Stimulated activated CD8-positive, alpha-beta memory T cell treated with anti-CD3 and anti-CD28 coated beads, Interleukin-7, amount 100 ng/mL, for 4 hours (primary cell): ENCODE data around the gene TNIK.
"Not testable (repeated sequence)": the region's sequence is repeated elsewhere in the genome, so short reads cannot be mapped to it uniquely, and the experiment has no call there.

Experiments
- DNase-seq, 2 donors: peaks; one replicate each; pipeline ENCODE4 v3.0.0-alpha.2; 2020; ENCODE audit warnings: low read depth in 2 of 2

The TNIK gene

DNA sequence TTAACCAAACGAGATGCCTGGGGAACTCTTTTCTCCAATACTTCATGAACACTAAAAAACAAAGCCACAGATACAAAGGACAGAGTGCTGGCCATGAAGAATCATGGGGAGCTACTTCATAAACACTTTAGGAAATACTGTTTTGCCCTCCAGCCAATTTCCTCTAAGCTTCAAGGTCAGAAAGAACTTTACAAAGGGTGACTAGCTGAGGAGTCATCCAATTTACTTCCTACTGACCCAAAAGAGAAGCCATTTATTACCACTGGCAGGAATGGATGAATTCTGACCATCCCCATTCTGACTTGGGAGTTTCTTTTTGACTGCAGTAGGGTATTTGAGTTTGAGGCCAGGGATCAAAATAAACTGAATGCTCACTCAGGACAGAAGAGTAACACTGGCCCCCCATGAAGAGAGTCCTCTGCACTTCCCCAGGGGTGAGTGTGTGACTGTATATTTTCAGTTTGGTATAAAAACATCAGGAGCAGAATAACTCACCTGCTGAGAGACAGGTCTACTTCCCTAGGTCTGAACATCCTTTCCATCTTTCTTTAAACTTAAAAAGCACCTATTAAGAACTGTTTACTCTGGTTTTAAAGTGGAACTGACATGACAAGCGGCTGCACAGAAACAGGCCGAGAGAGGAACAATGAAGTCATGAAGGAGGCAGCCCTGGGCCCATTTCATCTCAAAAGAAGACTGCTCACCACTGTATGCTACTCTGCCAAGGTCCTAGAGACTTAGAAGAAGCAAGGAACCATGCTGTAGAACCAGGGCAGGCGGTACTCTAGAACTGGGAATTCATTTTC is 203.6 kb downstream of the TNIK start:
- no peak for DNase-seq

DNA sequence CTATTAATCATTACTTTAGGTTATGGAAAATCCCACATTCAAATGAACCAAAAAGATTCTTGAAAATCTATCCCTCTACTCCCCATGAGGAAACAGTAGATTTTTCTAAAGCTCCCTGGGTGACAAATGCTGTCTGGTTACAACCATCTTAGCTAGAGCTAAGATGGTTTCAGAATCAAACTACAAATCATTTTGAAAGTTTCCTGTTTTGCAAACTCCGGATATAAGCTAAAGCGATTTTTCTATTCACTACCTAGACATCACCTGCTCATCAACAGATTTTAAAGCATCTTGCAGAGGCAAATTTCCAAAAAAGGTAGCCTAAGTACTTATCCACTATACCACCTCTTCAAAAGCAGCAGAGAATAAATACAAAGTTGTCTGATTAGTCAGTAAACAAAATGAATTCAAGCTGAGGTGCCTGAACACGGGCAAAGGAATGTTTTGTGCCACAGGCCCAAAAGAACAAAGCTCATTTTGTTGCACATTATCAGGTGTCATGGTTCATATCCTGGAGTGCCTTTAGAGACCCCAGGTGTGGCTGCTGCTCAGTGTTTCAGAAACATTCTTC is 204.9 kb downstream of the TNIK start:
- no peak for DNase-seq

DNA sequence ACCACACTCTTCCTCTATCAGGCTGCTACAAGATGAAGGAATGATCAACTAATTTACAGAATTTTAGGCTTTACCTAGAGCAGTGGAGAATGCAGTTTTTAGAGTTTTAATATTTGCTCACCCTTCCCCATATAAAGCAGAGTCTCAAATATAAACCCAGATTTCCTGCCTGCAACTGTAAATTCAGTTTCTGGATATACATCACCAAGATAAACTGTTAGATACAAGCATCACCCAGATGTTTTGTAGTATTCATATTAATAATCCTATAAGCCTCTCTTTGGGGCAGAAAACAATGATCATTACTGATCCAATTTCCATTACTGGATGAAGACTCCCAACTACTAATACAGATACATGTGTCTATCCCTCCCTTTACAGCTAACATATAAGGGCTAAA is 205.9 kb downstream of the TNIK start:
- DNase-seq: no peak

DNA sequence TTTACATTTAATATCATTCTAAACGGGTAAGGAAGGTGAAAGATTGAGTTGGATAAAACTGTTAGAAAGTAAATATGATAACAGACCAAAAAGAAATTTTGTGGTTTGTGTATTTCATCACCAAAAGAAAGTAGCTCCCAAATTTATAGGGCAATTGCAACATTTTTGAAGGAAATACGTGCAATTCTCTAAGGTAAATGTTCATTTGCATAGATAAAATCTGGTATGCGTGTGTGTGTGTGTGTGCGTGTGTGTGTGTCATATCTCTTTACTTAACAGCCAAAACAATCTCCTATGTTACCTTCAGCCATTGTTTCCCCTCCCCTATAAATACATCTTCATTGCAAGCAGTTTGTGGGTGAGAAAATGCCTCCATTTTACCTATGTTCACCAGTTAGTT is 208.4 kb downstream of the TNIK start:
- DNase-seq: no peak

DNA sequence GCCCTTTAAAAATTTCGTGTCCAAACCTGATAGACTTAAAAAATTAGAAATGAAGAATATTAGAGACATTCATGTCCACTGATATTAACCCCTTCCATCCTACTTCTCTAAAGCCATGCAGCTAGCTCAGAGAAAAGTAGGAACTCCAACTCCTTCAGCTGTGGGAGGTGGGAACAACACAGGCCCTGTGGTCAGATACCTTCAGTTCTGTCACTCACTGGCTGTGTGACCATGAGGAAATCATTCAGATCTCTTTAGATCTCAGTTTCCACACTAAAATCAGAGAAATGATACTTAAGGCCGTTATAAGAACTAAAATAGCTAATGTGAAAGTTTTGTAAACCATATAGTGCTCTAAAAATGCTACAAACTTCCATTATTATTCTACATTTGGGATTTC is 209.8 kb downstream of the TNIK start:
- no peak for DNase-seq

DNA sequence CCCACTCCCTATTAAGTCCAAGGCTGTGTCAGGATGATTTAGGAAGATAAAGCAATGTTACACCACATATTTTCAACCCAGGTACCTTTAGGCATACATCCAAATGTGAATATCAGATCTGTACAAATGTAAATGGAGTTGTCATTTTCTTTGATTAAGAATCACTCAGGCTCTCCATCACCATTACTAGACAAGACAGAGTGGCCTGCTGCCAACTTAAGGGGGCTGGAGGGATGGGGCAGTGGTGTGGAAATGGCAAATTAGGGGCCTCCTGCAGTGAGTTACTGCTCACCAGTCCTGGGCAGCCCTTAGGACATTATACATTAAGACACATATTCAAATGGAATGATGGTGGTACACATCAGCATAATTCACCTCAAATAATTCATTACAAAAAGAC is 211.0 kb downstream of the TNIK start:
- DNase-seq: no peak

DNA sequence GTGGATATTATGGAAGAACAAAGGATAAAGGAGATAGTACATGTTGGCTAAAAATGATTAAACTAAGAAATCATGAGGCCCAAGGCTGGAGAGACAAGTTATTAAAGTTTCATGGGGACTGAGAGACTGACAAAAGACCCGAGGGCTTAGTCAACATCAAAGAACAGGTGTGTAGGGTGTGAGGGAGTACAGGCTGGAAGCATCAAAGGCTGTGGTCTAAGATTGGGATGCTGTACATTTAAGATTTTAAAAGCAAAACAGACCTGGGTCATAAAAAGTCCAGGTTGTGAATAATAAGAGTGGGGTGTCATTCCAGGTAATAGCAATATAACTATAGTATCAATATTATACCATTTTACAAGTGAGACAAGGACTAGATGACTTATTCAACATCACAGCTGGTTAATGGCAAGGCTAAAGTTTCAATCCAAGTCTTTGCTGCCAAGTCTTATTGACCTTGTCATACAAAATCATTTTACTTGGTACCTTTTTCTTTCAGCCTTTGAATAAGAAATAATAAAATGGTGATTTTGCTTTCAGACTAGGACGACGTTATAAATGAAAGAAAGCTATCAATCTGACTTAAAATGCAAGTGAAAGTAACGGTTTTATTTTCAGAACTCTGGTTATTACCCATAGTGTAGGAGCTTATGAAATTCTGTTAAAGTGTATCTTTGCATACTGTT is 211.6 kb downstream of the TNIK start:
- DNase-seq: no peak

DNA sequence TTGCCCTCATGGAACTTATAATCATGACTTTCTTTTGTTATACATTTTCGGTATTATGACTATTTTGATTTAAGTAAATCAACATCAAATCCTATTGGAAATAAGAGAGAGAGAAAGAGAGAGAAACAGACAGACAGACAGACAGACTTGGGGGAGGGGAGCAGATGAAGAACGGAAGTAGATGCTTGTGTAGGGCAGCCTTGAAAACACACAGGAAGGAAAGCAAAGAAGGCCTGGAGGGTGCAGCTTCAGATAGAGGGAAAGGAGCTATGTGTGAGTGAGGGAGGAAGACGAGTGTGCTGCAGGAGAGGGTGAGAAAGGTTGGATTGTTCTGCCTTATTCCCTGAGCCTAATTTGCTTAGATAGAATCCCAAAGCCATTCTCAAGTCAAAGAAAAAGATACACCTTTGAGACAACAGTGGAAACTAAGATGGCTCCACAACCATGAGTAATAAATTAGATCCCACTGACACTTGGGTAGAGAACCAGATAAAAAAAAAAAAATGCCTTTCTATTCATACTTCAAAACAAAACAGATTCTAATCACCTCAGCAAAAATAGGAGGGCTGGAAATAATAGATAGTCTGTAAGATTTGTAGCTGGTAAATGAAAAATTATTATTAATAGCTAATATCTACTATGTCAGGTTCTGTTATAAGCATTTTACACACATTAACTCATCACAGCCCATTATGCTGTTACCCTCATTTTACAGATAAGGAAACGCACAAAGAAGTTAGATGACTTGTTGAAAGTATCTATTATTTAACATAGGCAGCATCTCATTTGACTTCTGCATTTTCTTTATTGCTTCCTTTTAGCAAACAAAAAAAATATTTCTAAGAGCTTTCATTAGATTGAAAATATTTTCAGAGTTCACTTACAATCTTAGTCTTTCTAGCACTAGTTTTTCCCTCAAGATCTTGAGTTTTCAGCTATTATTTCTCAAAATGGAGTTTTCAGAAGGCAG is 214.1 kb downstream of the TNIK start:
- DNase-seq: no peak

DNA sequence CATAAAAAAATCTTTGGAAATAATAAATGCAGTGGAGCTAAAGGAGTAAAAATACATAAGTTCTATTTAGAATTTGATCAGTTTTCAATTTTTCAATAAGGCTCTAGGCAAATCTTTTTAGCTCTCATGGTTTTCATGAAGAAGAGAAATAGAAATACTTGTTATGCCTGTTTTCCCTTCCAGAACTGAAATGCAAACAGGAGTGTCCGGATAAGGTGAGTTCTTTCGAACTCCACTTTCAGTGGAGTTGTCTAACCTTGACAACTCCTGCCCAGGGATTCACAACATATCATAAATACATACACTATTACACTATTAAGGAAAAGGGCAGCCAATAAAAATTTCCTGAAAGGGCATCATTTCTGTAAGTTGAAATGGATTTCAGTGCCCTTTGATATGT is 217.3 kb downstream of the TNIK start:
- DNase-seq: no peak

DNA sequence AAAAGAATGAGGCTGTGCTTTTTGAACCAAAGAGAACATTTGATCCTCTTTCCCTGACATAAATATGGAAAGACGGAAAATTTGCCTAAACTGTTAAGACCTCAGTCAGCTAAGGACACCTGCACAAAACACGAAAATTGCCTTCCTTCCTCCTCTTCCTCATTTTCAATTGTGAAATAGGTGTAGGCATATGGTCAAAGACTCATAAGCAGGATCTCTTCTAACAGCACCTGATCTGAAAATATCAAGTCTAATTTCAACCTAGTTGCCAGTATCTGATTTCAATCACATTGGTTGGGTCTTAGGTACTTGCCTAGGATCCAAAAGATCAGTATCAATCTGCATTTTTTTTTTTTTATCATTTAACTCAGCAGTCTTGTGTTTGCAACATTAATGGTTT is 218.0 kb downstream of the TNIK start:
- no peak for DNase-seq

DNA sequence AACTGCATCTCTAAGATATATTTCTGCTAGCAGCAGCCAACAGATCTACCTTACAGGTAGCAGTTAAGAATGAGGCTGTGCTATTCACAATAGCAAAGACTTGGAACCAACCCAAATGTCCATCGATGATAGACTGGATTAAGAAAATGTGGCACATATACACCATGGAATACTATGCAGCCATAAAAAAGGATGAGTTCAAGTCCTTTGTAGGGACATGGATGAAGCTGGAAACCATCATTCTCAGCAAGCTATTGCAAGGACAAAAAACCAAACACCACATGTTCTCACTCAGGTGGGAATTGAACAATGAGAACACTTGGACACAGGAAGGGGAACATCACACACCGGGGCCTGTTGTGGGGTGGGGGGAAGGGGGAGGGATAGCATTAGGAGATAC is 218.6 kb downstream of the TNIK start:
- not testable (repeated sequence) for DNase-seq

DNA sequence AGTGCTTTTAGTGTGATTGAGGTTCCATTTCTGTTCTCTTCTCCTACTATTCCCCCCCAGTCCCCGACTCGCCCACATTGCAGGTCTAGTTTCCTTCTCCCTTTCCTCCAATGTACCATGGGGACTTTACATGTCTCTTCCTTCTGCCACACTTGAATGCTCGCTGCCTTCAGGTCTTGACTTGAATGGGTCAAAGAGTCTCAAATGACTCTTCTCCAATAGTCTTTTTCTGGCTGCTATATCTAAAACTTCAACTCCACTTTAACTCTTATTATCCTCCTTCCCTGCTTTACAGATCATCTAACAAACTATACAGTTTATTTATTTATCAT is 219.7 kb downstream of the TNIK start:
- no peak for DNase-seq

DNA sequence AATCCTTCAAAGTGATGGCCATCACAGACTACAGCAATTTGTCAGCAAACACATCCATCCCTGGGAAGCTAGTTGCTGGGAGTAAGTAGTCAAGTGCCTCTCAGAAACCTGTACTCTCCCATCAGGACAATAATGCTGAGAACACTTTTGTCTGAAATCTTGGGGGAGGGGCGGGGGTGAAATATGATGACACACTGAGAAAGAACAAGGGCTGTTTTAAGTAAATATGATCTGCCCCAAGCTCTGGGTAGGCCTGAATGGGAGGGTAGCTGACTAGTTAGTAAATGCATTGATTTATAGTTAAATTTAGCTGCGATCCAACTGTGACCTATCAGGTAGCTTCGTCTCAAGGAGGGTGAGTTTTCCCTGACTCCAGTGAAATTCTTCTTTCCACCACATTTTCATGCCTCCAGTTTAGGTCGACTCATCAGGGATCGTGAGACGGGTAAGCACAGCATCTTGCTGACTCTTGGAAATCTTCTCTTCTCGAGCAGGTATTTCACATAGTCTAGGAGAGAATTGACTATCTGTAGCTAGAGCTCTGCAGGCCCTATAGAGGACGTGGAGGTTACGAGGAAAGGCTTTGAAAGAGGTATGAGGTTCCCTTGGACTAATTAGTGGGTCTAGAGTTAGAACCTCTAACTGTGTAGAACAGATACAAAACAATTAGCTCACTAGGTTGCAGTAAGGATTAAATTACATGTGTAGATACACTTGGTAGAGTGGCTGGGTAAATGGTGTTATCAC is 220.3 kb downstream of the TNIK start:
- no peak for DNase-seq

DNA sequence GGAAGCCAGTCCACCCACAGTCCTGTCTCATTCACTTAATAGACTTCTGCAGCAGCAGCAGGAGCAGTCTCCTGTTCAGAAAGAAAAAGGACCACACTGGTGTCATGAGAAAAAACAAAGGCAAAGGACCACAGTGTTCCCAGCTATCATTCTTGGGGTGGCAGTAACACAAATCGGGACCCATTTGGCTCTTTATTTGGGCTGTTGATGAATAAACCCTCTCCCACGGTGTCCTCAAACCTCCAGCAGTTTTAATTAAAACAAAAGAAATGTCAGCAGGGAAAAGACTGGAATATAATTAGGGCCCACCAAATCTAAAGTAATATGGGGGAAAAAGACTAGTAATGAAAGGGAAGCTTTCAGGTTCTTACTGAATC is 223.2 kb downstream of the TNIK start:
- no peak for DNase-seq

DNA sequence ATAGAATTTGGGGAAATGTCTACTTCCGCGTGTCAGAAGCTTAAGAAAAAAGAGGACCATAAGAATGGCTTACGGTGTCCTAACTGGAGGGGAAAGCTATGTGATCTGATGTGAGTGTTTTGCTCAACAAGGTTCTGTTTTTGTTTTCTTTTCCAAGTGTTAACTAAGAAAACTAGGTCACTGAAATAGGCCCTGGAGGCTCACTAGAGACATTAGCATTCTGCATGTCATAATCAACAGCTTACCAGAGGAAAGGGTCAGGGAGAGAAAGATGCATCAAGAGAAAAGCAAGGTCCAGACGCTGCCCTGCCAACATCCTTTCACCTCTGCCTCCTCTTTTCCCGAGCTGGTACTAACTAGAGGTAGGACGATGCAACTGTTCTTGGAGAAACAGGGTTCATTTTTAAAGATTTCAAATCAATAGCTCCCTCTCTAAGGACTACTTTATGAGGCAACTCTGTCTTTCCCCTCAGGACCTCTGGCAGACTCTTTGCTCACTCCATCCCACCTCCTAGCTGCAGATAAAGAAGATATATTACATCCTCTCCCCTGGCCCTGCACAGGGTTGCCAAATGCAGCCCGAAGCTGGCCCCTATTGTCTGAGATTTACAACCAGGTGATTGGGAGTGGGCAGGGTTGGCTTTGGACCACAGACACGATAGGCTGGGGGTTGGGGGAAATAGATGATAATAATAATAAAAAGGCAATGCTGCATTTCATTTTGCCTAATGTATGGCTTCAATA is 223.8 kb downstream of the TNIK start:
- no peak for DNase-seq

DNA sequence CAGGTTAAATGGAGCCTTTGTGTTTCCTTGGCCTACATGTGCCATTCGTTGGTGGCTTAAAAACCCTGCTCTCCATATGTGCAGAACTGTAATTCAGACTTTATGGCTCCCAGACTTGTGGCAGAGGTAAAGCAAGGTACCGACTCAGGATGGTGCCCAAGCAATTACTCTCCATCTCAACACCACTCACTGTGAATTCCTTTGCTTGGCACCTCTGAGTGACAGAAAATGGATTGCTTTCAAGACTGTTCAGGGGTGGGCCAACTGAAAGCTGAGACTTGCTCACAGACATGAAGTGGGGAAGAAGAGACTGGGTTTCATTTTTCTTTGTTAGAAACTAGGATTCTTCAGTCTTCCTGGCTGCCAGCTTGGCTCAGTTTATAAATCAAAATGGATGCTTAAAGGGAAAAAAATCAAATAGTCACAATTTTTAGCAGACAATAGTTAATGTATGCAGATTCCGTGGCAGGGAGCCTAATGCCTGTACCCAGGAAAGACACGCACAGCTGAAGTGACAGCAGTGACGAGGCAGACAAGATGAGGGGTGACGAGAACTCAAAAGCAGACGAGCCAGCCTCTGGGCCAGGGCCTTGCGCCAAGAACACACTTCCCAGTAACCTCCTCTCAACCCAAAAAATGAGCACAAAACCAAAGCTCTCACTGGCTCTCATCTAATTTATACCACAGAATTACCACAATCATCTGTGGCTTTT is 225.8 kb downstream of the TNIK start:
- no peak for DNase-seq

DNA sequence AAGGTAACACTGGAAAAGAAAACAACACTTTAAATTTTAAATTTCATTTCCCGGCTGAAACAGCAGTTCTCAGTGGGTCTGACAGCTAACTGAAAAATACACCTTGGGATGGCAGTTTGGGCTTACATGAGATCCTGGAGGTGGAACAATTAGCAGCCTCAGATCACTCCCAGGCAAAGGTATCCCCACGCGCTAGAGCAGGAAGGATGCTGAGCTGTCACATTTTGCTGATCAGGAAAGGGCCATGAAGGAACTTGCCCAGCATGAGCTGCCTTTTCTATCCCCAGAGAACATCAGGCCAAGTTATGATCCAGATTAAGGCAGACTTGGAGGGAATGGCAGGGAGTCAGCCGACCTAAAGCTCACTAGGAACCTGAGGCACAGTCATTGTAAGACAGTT is 228.8 kb downstream of the TNIK start:
- no peak for DNase-seq

DNA sequence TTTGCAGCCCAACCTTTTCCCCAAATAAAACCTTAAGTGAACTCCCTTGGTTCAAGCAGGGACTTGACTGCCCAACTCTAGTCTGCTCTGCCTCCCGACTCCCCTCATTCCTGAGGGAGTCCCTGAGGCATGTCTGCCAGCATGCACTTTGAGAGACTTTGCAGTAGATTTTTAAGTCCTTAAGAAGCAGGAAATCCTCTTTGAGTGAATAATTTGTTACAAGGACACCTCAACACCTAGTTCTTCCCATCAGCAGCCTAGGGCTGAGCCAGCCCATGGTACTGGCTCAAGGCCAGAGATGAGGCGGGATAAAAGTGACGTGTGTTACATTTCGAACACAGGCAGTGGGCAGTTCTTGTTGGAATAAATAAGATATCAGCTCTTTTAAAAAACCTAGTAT is 229.3 kb downstream of the TNIK start:
- no peak for DNase-seq

DNA sequence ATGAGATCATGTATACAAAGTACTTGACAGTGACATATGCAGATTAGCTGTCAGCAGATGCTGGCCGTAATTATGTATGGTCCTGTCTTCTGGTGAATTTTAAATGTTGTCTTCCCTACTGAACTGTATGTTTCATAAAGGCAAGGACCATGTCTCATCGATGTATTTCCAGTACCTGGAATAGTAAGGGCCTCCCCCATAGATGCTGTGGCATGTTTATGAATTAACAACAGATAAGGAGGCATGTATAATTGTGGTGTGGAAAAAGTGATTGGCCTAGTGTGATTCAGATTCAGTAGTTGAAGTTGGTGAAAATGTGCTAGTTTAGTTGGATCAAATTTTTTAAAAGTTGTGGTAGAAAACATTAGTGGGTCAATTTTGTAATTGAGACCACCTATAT is 231.0 kb downstream of the TNIK start:
- DNase-seq: no peak

DNA sequence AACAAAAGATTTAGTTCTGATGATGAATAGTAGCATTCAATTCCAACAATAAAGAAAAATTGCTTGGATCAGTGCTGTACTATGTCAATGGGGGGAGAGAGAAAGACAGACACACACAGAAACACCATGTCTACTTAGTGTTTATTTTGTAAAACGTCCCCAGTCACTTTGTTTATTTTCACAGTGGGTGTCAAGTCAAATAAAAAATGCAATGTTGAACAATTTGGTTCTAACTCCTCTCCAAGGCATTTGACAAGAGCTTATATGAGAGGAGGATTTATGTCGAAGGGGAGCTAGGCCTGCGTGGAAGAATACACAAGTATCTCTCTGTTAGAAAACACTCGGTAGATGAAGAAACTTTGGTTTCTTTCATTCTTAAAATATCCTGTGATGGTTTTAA is 232.0 kb downstream of the TNIK start:
- DNase-seq: no peak
